Measurements from ENCODE around the gene TMEM106A.
"Not testable (repeated sequence)": the region's sequence is repeated elsewhere in the genome, so short reads cannot be mapped to it uniquely, and the experiment has no call there.

TMEM106A gene

DNA sequence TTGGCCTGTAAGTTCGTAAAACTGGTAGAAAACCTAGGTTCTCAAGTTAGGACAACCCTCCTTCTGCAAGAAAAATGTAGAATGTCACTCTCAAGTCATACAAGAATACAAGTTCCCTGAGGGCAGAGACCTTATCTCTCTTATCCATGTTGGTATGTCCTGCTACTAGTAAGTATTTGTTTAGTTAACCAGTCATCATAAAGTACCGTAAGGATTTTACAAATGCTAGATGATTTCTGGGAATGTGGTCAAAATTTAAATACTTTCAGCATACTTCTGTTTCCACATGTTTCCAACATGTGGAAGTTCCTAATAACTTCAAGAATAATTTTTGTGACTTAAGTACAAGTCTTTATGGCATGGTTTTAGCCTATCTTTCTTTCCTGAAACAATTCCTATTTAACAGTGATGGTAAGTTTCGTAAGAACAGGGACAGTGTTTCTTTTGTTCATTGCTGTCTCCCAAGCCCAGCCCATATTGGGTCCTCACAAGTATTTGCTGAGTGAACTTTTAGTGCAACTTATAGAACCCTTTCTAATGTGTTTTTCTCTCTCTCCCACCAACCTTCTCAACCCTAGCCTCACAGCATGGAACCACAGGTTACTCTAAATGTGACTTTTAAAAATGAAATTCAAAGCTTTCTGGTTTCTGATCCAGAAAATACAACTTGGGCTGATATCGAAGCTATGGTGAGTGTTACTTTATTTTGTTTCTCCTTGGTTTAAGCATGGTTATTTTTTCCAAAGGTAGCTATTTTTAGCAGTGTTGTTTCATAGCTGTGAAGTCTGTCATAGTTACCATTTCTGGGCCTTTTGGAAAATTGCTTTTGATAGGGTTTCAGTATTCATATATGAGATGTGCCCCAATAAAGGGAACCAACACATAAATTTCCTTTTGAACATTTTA is 36.2 kb upstream of the TMEM106A start:
- no peak for DNase-seq (ENCODE audit: low spot score)
- TF ChIP-seq, protein P1, sequence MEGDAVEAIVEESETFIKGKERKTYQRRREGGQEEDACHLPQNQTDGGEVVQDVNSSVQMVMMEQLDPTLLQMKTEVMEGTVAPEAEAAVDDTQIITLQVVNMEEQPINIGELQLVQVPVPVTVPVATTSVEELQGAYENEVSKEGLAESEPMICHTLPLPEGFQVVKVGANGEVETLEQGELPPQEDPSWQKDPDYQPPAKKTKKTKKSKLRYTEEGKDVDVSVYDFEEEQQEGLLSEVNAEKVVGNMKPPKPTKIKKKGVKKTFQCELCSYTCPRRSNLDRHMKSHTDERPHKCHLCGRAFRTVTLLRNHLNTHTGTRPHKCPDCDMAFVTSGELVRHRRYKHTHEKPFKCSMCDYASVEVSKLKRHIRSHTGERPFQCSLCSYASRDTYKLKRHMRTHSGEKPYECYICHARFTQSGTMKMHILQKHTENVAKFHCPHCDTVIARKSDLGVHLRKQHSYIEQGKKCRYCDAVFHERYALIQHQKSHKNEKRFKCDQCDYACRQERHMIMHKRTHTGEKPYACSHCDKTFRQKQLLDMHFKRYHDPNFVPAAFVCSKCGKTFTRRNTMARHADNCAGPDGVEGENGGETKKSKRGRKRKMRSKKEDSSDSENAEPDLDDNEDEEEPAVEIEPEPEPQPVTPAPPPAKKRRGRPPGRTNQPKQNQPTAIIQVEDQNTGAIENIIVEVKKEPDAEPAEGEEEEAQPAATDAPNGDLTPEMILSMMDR (IDR thresholded peaks at IDR 0.05; ENCODE audit: extremely low read depth, missing control alignments), result no peak

GRCh38 chr17:43176119-43176570 is 35.5 kb upstream of the TMEM106A start:
- TF ChIP-seq, protein P1 (IDR thresholded peaks at IDR 0.05; ENCODE audit: extremely low read depth, missing control alignments), result no peak
- DNase-seq (ENCODE audit: low spot score), result no peak

GRCh38 chr17:43183921-43184320 is 27.8 kb upstream of the TMEM106A start:
- TF ChIP-seq, protein P1 (IDR thresholded peaks at IDR 0.05; ENCODE audit: extremely low read depth, missing control alignments), result no peak
- no peak for DNase-seq (ENCODE audit: low spot score)

DNA sequence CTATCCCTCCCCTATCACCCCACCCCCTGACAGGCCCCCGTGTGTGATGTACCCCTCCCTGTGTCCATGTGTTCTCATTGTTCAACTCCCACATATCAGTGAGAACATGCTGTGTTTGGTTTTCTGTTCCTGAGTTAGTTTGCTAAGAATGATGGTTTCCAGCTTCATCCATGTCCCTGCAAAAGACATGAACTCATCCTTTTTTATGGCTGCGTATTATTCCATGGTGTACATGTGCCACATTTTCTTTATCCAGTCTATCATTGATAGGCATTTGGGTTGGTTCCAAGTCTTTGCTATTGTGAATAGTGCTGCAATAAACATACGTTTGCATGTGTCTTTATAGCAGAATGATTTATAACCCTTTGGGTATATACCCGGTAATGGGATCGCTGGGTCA is 25.0 kb upstream of the TMEM106A start:
- not testable (repeated sequence) for DNase-seq (ENCODE audit: low spot score)

GRCh38 chr17:43193251-43193650 is 18.4 kb upstream of the TMEM106A start:
- DNase-seq (ENCODE audit: low spot score), result no peak

GRCh38 chr17:43199633-43200032 is 12.0 kb upstream of the TMEM106A start:
- no peak for DNase-seq (ENCODE audit: low spot score)
- TF ChIP-seq, protein P1 (IDR thresholded peaks at IDR 0.05; ENCODE audit: extremely low read depth, missing control alignments), result no peak

More at GRCh38 chr17:43193251-43193650, 18.4 kb upstream of the TMEM106A start:
- TF ChIP-seq, protein P1 (IDR thresholded peaks at IDR 0.05; ENCODE audit: extremely low read depth, missing control alignments), result no peak

DNA sequence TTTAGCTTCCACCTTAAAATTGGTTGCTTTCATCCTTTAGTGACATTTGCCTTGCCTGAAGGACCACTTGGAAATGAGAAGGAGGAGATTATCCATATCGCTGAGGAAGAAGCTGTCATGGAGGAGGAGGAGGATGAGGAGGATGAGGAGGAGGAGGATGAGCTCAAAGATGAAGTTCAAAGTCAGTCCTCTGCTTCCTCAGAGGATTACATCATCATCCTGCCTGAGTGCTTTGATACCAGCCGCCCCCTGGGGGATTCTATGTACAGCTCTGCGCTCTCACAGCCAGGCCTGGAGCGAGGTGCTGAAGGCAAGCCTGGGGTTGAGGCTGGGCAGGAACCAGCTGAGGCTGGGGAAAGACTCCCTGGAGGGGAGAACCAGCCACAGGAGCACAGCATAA is 11.5 kb upstream of the TMEM106A start:
- no peak for DNase-seq (ENCODE audit: low spot score)
- TF ChIP-seq, protein P1 (IDR thresholded peaks at IDR 0.05; ENCODE audit: extremely low read depth, missing control alignments), result no peak

DNA sequence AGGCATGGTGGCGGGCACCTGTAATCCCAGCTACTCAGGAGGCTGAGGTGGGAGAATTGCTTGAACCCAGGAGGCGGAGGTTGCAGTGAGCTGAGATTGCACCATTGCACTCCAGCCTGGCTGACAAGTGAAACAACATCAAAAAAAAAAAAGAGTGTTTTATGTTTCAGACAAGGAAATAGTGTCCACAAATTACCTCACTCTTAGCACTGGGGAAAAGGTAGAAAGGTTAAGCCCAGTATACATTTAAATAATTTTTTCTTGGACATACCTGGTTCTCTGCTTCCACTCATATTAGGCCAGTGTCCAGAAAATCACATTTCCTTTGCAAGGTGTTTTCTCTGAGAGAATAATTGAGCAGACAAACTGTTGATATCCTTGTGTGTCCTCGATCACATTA is 8.7 kb upstream of the TMEM106A start:
- not testable (repeated sequence) for DNase-seq (ENCODE audit: low spot score)
